GM19239 (cell line): ENCODE measurements around the gene WNT16.

Source experiments
- DNase-seq: peaks from one replicate; pipeline ENCODE4 v3.0.0; 2011; ENCODE audit warnings: low spot score; ENCODE audit not compliant: insufficient read length
- FAIRE-seq: peaks from 2 replicates; lab custom pipeline; 2011; peaks lifted over from hg19 to GRCh38; lab: Jason Lieb, UNC

WNT16 gene

DNA sequence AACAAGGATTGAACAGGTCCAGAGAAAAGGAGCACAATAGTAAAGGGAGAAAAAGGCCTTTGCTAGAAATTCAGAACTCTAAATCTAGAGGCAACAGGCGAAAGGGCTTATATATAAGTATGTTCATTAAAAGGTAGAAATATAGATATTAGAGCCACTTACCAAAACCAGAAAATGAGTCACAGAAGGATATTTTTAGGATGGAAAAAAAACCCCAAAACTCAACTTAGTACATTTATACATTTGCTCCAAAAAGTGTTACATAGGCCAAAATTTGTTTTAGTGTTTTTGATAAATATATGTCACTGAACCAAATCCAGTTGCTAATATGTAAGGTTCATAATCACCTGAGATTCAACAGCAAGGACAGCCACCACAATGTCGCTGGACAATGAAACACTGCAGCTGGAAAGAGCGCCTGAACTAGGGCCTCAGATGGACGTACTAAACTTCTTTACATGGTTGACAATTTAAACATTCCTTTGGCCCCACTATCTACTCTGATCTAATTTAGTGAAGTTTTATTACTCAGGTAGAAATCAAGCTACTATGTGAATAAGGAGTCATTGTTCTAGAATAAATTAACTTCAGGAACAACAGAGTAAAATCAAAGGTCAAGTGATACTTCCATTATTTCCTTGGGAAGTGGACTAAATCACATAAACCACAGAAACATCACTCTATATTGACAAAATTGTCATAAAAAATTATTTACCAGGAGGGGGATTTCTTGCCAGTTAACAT lies 56.4 kb downstream of the WNT16 start:
- DNase-seq, result no peak
- FAIRE-seq, result no peak

GRCh38 chr7:121385800-121386179 lies 57.0 kb downstream of the WNT16 start:
- DNase-seq, result no peak
- peak; percentile 95 for FAIRE-seq

- no peak for DNase-seq
- peak; percentile 81 for FAIRE-seq
Observed at GRCh38 chr7:121388950-121389349, 60.1 kb downstream of the WNT16 start.

- peak; percentile 21 for FAIRE-seq
Observed at GRCh38 chr7:121390109-121390508, 61.3 kb downstream of the WNT16 start.

DNA sequence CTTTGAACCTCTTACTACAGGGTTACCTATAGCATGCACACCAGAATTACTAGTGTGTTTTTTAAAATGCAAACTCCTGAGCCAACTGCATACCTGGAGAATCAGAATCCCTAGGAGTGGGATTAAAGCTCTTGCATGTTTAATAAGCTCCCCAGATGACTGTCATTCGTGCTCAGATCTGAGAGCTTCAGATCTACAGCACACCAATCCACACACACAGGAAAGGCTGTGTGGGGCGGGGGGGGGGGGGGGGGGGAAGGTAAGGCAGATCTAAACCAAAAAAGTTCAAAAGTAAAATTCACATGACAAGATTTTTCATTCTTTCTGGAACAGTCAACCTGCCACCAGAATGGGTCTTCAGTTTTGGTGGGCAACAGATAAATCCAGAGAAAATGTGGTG lies 61.8 kb downstream of the WNT16 start:
- no peak for DNase-seq
- peak; percentile 28 for FAIRE-seq

More at GRCh38 chr7:121390109-121390508, 61.3 kb downstream of the WNT16 start:
- DNase-seq, result no peak
